ENCODE results near the gene TRIO. TPM values are rescaled to one million over a fixed set of nuclear protein-coding genes. Genes with fewer than 3 reads are reported as not detected.

The TRIO gene
- polyA plus RNA-seq, 1 donor (not counting 4 experiments of a cell fraction or from before 2014, with no cell fraction given): 57.2 TPM

- H3K27me3 ChIP-seq (ENCODE audit: control insufficient read depth, extremely low read depth, insufficient read depth, low read length): no peaks in the 10 kb centered on the region
- no peak overlapping the region for H3K9ac ChIP-seq (ENCODE audit: control insufficient read depth, extremely low read depth, insufficient read depth, low read length)
- H3K4me1 ChIP-seq (ENCODE audit: control insufficient read depth, extremely low read depth, insufficient read depth, low read length): peaks cover 4% of the 10 kb centered on the region
- FAIRE-seq (no peak), DNase-seq (ENCODE audit: low read depth, low spot score) (no peak)
- H4K20me1 ChIP-seq (ENCODE audit: control insufficient read depth, extremely low read depth, insufficient read depth, low read length): no peaks in the 10 kb centered on the region
- H2AFZ ChIP-seq (ENCODE audit: control insufficient read depth, low read length): no peak overlapping the region
- no peaks in the 10 kb centered on the region for H3K9me3 ChIP-seq (ENCODE audit: control insufficient read depth, low read depth, low read length)
- H3K4me3 ChIP-seq (ENCODE audit: control insufficient read depth in 2 of 3, extremely low read depth in 1 of 3, insufficient read depth in 2 of 3, low read depth in 1 of 3, low read length in 3 of 3): no peak overlapping the region
- no peak overlapping the region for H3K27ac ChIP-seq (ENCODE audit: control insufficient read depth, insufficient read depth, low read length)
- H3K36me3 ChIP-seq (ENCODE audit: control insufficient read depth in 2 of 2, extremely low read depth in 1 of 2, insufficient read depth in 2 of 2, low read length in 2 of 2): peaks cover 44 to 56% of the 10 kb centered on the region in 2 experiments
- peaks cover 2% of the 10 kb centered on the region for H3K9me1 ChIP-seq (ENCODE audit: control insufficient read depth, extremely low read depth, insufficient read depth, low read length)
- no peak overlapping the region for H3K4me2 ChIP-seq (ENCODE audit: control insufficient read depth, extremely low read depth, insufficient read depth, low read depth, low read length)
- H3K79me2 ChIP-seq (ENCODE audit: control insufficient read depth, insufficient read depth, low read length): peaks cover 7% of the 10 kb centered on the region
- dilution Hi-C loops (cut with MboI; ENCODE audit: extremely low pct_ligation_motif_present, low sequenced_read_pairs): no loop called here
- TF ChIP-seq EZH2 (IDR thresholded peaks at IDR 0.05; ENCODE audit: low read length) (no peak), CTCF (optimal IDR thresholded peaks at IDR 0.05 in 1 of 3, IDR thresholded peaks at IDR 0.05 in 1 of 3, conservative IDR thresholded peaks at IDR 0.05 in 1 of 3; ENCODE audit: extremely low read depth in 1 of 3, insufficient read depth in 2 of 3, low read length in 3 of 3) (no peak)
Observed at GRCh38 chr5:14417276-14417730, 274.2 kb downstream of the TRIO start.

GRCh38 chr5:14417792-14418765, 274.9 kb downstream of the TRIO start:
- H3K4me1 ChIP-seq (ENCODE audit: control insufficient read depth, extremely low read depth, insufficient read depth, low read length): peaks cover 4% of the 10 kb centered on the region
- H2AFZ ChIP-seq (ENCODE audit: control insufficient read depth, low read length): no peak overlapping the region
- peaks cover 41 to 54% of the 10 kb centered on the region in 2 experiments for H3K36me3 ChIP-seq (ENCODE audit: control insufficient read depth in 2 of 2, extremely low read depth in 1 of 2, insufficient read depth in 2 of 2, low read length in 2 of 2)
- FAIRE-seq: no peak
- no peaks in the 10 kb centered on the region for H4K20me1 ChIP-seq (ENCODE audit: control insufficient read depth, extremely low read depth, insufficient read depth, low read length)
- peaks cover 10% of the 10 kb centered on the region for H3K79me2 ChIP-seq (ENCODE audit: control insufficient read depth, insufficient read depth, low read length)
- no peaks in the 10 kb centered on the region for H3K9me3 ChIP-seq (ENCODE audit: control insufficient read depth, low read depth, low read length)
- no peak for DNase-seq (ENCODE audit: low read depth, low spot score)
- no peak overlapping the region for H3K4me3 ChIP-seq (ENCODE audit: control insufficient read depth in 2 of 3, extremely low read depth in 1 of 3, insufficient read depth in 2 of 3, low read depth in 1 of 3, low read length in 3 of 3)
- dilution Hi-C loops (cut with MboI; ENCODE audit: extremely low pct_ligation_motif_present, low sequenced_read_pairs): no loop called here
- TF ChIP-seq EZH2 (IDR thresholded peaks at IDR 0.05; ENCODE audit: low read length) (no peak), CTCF (optimal IDR thresholded peaks at IDR 0.05 in 1 of 3, IDR thresholded peaks at IDR 0.05 in 1 of 3, conservative IDR thresholded peaks at IDR 0.05 in 1 of 3; ENCODE audit: extremely low read depth in 1 of 3, insufficient read depth in 2 of 3, low read length in 3 of 3) (no peak)
- no peak overlapping the region for H3K27ac ChIP-seq (ENCODE audit: control insufficient read depth, insufficient read depth, low read length)
- H3K9ac ChIP-seq (ENCODE audit: control insufficient read depth, extremely low read depth, insufficient read depth, low read length): no peak overlapping the region
- peaks cover 2% of the 10 kb centered on the region for H3K9me1 ChIP-seq (ENCODE audit: control insufficient read depth, extremely low read depth, insufficient read depth, low read length)
- no peak overlapping the region for H3K4me2 ChIP-seq (ENCODE audit: control insufficient read depth, extremely low read depth, insufficient read depth, low read depth, low read length)
- no peaks in the 10 kb centered on the region for H3K27me3 ChIP-seq (ENCODE audit: control insufficient read depth, extremely low read depth, insufficient read depth, low read length)

Data from keratinocyte (primary cell).